ENCODE data around the gene SGSM1.

Gene SGSM1

DNA sequence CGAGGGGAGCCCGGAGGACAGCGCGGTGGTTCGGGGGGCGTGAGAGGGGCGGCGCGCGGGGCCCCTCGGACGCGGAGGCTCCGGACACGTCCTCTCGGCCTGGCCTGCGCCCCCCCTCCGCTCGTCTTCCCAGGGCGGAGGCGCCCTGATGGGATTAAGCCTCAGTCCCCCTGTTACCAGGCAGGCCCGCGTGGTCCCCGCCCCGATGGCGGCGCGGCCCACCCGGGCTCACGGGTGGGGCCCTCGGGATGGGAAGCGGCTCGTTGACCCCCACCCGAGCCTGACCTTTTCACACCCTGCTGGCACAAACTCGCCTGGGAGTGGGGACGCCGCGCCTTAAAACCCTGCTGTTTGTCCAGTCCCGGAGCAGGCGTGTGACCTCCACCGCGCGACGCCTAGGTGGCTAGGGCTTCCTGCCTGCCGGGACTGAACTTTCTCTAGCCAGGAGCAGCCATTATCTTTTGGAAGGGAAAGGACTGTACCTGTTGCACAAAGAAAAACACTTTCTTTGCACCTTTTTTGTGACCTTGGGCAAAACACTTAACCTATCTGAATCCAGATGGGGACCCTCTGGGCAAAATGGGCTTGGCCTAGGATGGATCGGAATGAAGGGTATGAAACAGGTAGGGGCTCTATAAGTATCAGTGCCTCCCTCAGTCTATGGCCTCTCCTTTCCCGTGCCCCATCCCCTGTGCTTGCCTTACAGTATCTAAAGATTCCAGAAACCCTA, 147.5 kb downstream of the SGSM1 start:
- DNase-seq, result no peak

DNA sequence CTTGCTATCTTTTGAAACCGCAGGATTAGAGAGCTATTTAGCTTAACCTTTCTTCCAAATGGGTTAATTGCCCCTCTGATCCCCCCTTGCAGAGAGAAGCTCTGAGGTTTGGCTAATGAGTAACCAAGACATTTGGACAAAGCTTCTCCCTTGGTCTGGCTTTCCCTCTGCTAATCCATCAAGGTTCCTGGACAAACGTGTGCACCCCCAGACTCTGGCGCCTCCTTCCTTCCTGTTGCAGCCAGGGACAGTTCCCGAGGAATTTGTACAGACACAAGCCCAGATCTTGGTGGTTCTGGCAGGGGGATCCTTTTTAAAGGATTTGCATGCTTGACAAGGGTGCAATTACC, 148.1 kb downstream of the SGSM1 start:
- DNase-seq, result no peak

DNA sequence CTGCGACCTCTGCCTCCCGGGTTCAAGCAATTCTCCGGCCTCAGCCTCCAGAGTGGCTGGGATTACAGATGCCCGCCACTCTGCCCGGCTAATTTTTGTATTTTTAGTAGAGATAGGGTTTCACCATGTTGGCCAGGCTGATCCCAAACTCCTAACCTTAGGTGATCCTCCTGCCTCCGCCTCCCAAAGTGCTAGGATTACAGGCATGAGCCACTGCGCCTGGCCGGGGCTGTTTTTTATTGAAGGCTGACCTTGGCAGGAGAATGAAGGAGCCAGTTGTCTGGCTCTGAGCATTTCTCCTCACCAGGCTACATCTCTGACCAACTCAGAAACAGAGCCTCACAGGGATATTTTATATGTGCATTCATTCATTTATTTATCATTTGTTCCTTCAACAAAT, 148.8 kb downstream of the SGSM1 start:
- DNase-seq, result no peak

- DNase-seq, result no peak
Measured at GRCh38 chr22:24957043-24957442, 151.0 kb downstream of the SGSM1 start.

DNA sequence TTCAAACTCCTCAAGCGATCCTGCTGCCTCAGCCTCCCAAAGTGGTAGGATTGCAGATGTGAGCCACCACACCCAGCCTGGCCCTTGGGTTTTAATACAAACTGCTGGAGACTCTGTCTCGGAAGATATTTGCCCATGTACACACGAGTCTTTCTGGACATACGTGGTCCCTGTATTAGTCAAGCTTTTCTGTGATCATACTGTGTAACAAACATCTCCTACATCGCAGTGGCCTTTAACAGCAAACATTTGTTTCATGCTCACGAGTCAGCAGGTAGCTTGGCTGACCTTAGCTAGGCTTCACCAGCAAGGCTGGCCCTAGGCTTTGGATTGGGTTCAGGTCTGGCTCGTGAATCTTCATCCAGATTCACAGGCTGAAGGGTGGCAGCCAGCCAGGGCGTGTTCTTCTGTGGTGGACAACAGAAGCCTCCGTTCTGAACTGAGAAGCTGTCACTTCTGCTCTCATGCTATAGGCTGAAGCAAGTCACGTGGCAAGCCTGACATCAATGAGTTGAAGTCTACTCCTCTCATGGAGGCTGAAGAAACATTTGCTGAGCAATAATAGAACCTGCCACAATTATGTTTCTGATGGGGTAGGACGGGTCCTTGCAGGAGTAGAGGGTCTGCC, 155.3 kb downstream of the SGSM1 start:
- no peak for DNase-seq

DNA sequence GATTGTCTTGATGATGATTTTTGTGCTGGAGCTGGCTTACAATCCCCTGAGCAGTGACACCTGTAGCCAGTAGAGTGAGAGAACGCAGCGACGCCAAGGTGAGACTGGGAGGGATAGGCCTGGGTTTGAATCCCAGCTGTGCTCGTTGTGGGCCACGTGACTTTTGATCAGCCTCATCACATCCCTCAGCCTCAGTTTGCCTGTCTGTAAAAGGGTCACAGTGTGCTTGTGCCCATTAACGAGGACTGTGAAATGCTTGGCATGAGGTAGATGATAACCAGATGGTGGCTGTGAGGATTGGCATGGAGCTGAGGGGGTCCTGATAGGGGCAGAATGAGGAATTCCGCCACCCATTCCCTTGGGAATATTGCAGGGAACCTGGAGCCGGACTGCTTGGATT, 156.1 kb downstream of the SGSM1 start:
- DNase-seq, result no peak

DNA sequence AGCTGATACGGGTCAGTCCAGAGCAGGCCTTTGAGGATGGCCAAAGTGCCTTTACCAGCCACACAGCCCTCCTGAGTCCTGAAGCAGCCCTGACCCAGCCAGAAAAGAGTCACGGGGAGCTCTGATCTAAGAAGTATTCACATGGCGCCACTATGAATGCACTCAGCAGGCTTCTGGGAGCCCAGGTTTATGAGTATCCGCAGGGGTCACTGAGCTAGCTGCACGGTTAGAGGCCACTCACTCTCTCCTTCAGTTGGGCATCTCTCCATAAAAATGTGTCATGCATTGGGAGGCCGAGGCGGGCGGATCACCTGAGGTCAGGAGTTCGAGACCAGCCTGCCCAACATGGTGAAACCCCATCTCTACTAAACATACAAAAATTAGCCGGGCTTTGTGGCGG, 156.8 kb downstream of the SGSM1 start:
- no peak for DNase-seq

- no peak for DNase-seq
Measured at GRCh38 chr22:24964441-24964840, 158.4 kb downstream of the SGSM1 start.

DNA sequence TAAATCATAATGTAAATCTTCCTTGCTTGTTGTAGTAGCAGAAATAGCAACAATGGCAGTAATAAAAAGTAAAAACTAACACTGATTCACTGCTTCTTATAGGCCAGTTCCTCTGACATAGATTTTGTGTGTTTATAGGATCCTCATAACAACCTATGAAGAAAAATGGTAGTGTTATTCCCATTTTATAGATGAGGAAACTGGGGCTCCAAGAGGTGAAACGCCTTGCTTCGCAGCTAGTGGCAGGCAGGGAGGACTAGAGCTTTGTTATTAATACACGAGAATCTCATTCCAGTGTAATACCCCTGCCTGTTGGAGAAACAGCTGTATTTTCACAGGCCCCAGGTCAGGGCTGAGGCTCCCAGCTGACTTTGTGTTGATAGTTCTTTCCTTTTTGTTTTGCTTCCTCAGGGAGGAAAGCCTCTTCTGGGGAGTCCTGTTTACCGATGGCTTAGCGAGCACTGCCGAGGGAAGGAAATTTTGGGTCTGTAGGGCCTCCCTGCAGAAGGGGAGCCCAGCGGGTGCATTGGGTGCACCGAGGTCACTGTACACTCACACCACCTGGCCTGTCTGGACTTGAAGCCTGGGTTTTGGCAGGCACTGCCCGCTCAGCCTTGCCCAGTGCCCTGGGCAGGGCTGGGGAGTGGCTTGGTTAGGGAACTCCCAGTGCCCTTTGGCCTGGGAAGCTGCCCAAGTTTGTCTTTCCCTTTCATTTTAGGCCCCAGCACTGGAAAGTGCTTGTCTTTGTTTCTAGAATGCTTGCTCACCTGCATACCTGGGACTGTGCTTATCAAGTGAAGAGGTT, 160.0 kb downstream of the SGSM1 start:
- no peak for DNase-seq

DNA sequence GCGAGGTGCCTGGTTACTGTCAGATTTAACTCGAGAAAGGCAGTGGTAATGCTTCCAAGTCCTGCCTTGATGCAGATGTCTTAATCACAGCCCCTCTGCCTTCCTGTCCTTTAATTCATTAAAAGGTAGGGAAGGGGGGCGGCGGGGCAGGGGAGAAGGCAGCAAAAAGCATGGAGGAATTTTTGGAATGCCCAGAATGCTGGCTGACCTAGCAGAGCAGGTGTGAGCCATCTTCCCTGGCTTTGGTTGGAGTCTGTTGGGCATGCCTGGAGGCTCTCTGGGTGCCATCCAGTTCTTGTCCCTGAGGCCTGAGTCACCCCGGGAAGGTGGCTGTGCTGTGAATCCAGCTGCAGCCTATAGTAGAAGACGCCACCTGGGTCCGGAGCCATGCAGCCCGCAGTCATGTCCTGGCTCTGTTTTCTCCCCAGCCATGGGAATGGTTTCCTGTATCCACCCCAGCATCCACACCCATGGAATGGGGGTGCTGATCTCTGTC, 162.1 kb downstream of the SGSM1 start:
- DNase-seq, result no peak

DNA sequence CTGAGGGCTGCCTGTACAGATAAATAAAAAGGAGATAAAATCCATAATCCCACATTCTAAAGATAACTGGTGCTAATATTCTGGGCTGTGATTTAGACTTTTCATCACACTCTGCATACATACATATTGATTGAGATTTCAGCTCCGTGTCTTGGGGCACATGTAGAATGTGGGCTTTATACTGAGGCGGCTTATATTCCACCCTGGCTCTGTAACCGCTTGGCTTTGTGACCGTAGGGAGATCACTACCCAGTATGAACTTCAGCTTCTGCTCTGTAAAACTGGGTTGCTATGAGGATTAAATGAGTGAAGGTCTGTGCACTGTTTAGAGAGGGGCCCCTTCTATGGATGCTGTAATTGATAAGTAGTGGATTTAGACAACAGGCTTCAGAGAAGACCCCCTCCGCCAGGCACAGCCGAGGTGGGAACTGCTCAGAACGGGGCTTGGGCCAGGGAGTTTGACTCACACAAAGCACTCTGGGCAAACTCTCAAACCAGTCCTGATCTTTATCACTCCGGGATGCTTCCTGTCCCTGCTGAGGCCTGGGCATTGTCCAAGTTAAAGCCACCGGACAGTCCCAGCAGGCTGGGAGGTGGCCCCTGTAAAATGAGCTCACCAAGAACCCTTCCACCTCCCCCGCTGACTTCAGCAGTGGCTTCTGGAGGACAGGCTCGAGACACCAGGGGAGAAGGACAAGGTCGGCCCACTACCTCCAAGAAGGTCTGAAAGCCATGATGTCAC, 163.7 kb downstream of the SGSM1 start:
- DNase-seq, result no peak

DNA sequence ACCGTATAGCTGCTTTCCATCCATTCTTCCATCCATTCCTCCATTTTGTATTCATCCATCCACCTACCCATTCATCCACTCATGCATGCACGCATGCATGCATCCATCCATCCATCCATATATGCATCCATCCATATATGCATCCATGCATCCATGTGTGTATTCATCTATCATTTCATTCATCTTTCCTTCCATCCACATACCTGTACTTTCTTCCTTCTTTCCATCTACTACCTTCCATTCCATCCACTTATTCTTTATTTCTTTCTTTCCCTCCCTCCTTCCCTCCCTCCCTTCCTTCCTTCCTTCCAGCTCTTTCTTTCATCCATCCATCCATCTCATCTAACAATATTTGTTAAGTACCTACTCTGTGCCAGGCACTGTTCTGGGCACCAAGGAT, 166.4 kb downstream of the SGSM1 start:
- no peak for DNase-seq

DNA sequence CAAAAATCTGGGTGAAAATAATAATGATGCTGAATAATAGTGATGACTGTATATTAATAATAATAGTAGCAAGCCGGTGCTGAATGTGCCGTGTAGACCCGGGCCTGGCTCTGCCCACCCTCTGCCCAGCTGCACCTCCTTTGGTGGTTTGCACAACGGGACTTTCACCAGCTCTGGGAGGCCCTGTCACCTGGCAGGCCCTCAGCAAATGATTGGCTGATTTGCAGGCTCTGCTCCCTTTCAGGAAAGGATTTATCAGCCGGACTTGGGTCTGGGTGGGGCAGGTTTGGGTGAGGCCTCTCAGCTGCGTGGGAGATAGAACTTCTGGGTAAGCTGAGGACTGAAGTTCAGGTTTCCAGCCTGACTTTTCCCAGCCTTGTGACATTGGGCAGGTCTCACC, 167.9 kb downstream of the SGSM1 start:
- no peak for DNase-seq

- no peak for DNase-seq
Measured at GRCh38 chr22:24975125-24975640, 169.2 kb downstream of the SGSM1 start.

DNA sequence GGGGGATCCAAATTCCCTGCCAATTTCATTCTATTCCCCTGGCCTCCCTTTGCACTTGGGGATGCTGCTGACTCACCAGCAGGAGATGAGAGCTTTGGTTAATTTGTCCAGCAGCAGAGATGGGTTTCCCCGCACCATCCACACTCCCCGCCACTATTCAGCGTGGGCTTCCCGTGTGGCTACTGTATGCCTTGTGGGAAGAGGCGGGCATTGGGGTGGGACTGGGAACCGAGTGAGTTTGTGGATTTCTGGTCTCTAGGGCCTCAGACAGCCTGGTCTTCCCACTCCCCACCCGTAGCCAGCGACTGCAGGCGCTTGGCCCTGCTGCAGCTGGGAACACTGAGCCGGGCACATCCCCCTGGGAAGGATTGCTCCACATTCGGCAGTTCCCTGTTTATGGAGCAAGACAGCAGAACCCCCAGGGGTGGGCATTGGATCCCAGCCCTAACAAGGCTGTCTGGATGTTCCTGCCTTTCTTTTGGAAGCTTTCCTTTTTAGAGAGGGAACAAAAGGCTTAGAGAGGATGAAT, 169.9 kb downstream of the SGSM1 start:
- no peak for DNase-seq

DNA sequence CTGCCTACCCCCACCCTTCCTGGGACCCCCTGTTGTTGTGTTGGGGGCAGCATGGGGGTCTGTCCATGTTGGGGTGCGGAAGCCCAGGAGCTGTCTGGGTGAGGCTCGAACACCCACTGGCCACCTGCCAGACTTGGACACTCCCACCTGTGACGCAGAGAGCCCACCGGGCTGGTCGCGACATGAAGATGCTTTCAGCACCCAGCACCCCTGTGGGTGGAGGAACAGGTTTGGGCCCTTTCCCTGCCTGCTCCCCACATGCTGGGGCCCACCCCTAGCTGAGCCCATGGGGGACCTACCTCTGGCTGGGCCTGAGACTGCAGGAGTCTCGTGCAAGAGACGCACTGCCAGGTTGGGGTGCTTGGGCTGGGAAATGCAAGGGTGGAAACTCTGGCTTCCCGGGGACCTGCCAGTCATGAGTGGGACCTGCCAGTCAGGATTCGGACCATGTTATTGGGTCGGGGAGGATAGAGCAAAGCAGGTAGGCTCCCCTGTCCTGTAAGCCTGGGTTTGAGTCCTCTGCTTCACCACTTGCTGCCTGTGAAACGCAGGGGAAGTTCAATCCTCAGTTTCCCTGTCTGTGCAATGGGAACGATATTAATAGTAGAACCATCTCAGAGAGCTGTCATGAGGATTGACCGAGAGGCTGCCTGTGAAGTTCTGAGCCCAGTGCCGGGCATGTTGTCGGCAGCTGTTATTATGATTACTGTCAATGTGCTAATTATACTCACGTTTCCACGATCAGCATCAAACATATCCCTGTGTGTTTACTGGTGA, 170.6 kb downstream of the SGSM1 start:
- DNase-seq, result no peak

Measured in inflammatory macrophage treated with lipopolysaccharide for 4 hours (primary cell).